SKM-1 treated with dmso at 0.1 percent for 144 hours (cell line): Measurements from ENCODE around the gene LMF1.

Source experiments
- DNase-seq: peaks from one replicate; lab custom pipeline; 2025; ENCODE audit not compliant: unreplicated experiment; lab: John Stamatoyannopoulos, UW

LMF1 gene

GRCh38 chr16:853981-854807, 116.6 kb downstream of the LMF1 start:
- no peak for DNase-seq

GRCh38 chr16:853306-853705, 117.5 kb downstream of the LMF1 start:
- DNase-seq: no peak

GRCh38 chr16:852451-853185, 118.2 kb downstream of the LMF1 start:
- DNase-seq: no peak

- DNase-seq: no peak
These were observed 118.9 kb downstream of the LMF1 start for GRCh38 chr16:851871-852270.

- DNase-seq: no peak
These were observed 119.5 kb downstream of the LMF1 start for GRCh38 chr16:851209-851810.

- no peak for DNase-seq
These were observed 120.1 kb downstream of the LMF1 start for GRCh38 chr16:850668-851067.

- DNase-seq: no peak
These were observed 122.1 kb downstream of the LMF1 start for GRCh38 chr16:848510-849253.

- DNase-seq: no peak
These were observed 122.9 kb downstream of the LMF1 start for GRCh38 chr16:847681-848445.

GRCh38 chr16:847151-847550, 123.6 kb downstream of the LMF1 start:
- no peak for DNase-seq

GRCh38 chr16:845351-845745, 125.4 kb downstream of the LMF1 start:
- DNase-seq: no peak

- no peak for DNase-seq
These were observed 126.0 kb downstream of the LMF1 start for GRCh38 chr16:844638-845350.

GRCh38 chr16:843771-844170, 127.0 kb downstream of the LMF1 start:
- DNase-seq: no peak

GRCh38 chr16:842711-843560, 127.8 kb downstream of the LMF1 start:
- DNase-seq: no peak

- DNase-seq: no peak
These were observed 128.7 kb downstream of the LMF1 start for GRCh38 chr16:842061-842476.

GRCh38 chr16:841455-842060, 129.2 kb downstream of the LMF1 start:
- DNase-seq: no peak

- DNase-seq: no peak
These were observed 130.0 kb downstream of the LMF1 start for GRCh38 chr16:840561-841454.

- no peak for DNase-seq
These were observed 131.0 kb downstream of the LMF1 start for GRCh38 chr16:839643-840408.
